Hindlimb muscle (tissue), 1 donor: ENCODE measurements around the gene CHRM2. TPM values are rescaled to one million over a fixed set of nuclear protein-coding genes. Genes with fewer than 3 reads are reported as not detected.
"Not testable (repeated sequence)": the region's sequence is repeated elsewhere in the genome, so short reads cannot be mapped to it uniquely, and the experiment has no call there.

ENCODE experiments used
- DNase-seq: peaks from one replicate; pipeline ENCODE4 v3.0.0-alpha.2; 2013
- polyA plus RNA-seq: library from polyadenylated mRNA; unstranded; fragments of 120-200 nt; gene quantifications from one replicate; pipeline ENCODE4 v1.2.1, GENCODE V29; 2013; ENCODE audit not compliant: insufficient read length

CHRM2 gene
- 0.12 TPM for polyA plus RNA-seq

GRCh38 chr7:136868496-136869000 is at the start of gene CHRM2:
Gene CHRM2 (plus strand): TSS chr7:136868652. CDS start chr7:137014866, 146,214 bp downstream.
- no peak for DNase-seq

- DNase-seq = not testable (repeated sequence)
These were observed 37.1 kb upstream of the CHRM2 start for GRCh38 chr7:136831398-136831797.

GRCh38 chr7:136845899-136846465 is 22.5 kb upstream of the CHRM2 start:
- DNase-seq = no peak

DNA sequence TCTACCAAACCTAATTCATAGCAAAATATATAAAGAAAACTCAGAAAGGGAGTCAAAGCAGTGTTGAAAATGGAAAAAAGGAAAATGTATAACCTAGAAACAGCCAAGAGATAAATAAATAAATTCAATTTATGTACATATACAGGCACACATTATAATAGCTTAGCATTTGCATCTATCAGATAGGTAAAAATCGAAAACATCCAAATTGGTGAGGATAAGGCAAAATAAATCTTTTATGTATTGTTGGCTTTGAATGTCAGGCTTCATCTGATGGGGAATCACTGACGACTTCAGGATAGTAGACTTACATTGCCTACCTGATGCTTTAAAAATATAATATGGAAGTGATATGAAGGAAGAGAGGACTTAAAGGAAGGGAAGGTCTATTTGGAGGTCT is 20.6 kb upstream of the CHRM2 start:
- no peak for DNase-seq

- no peak for DNase-seq
These were observed 14.8 kb upstream of the CHRM2 start for GRCh38 chr7:136853654-136854053.

DNA sequence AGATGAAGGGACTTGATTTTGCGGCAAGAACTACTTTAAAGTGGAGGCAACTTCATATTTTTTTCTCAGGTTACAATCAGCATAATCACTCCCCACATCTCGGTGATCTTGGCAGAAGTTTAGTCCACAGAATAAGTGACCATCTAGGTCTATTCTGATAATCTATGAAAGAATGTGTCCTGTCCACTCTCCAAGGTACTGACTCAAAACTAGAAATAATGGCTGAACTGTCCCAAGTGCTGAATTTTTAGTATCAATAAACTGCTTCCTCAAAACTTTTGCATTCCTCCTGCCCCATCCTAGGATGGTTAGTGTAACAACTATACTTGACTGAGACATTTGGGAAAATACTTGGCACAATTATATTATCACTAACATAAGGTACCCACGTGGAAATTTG is 10.9 kb upstream of the CHRM2 start:
- DNase-seq = no peak

- DNase-seq = no peak
These were observed 8.6 kb upstream of the CHRM2 start for GRCh38 chr7:136859803-136860202.

GRCh38 chr7:136865236-136865635 is 3.2 kb upstream of the CHRM2 start:
- no peak for DNase-seq

DNA sequence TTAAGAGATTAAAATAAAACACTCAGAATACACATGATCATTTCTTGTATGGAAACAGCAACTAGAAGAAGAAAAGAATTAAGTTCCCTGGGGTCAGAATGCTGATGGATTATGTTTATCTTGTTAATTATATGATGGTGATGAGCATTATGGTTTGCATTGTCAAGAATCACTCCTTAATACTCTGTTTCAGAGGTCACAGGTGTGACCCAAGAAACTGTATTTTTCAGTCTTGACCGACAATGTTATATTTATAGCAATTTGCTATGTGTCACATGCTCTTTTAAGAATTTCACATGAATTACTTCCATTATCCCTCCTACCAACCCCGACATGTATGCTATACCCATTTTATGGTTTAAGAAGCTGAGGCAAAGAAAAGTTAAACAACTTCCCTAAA is 2.7 kb upstream of the CHRM2 start:
- no peak for DNase-seq

DNA sequence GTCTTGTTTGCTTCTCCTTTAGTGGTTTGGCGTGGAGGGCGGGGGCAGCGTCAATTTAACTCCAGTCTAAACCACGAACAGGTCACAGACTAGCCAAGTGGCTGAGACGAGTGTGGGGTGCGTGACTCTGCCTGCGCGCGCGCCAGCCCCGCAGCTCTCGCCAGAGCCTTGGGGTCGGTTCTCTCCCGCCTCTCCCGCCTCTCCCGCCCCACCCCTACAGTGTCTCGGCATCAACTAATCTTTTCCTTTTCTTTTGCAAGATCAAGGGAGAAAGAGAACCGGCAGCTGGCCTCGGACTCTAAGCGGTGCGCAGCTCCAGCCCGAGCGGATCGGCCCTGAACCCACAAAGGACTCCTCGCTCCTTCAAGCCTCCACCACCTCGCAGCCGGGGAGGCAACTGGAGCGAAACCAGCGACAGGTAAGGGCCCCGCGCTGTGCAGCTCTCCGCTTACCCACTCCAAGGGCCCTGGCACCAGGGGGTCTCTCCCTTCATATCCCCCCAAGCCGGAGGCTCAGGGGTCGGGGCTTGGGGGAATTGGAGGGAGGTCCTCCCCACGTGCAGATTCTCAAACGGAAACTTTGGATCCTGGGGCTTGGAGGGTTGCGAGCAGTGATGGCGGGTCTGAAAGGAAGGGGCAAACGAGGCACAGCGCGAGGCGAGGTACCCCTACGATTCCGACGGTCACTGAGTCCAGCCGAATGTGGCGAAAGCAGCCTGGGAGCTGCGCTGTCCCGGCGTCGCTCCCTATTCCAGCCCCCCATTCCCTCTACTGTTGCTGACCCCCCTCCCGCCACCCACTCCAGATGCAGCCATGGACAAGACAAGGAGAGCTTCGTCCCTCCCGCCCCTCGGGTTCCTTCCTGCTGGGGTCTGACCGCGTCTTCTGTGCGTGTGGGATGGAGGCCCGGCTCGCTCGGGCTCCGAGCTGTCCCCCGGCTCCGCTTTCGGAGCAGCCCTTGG is 829 bp downstream of the CHRM2 start:
- no peak for DNase-seq

DNA sequence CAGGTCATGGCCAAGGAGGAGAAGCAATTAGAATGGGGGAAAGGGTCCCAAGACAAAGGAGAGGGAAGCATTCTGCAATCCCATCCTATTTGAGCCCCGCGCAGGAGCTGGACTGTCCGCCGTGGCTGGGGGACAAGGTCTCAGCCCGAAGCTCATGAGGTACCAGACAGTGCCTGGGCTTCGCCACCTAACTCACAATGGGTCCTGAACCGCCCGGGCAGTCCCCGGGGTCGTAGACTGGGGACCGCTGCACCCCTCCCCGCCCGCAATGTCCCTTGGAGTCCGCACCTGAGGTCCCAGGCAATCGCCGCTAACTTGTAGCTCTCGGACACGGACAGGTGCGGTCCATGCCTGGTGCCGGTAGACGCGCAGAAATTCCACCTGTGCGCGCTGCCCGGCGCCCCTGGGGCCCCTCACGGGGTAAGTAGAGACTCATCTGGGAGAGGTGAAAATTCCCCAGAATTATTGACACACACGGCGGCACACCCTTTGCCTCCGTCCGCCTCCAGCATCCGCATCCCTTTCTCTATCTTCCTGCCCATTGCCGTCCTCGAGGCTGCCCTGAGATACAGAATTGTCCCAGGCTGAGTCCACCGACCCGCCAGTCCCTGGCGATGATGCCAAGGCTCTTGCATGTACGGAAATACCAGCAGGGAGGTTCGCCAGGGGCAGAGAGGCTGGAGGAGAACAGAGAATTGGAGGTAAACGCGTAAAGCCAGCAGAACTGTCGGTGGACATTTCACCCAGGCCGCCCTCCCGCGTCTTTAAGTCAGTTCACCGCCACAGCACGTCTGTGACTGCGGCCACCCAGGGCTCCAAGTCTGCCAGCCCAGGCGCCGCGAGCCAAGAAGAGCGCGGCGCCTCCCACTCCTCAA is 1.8 kb downstream of the CHRM2 start:
- DNase-seq = no peak

DNA sequence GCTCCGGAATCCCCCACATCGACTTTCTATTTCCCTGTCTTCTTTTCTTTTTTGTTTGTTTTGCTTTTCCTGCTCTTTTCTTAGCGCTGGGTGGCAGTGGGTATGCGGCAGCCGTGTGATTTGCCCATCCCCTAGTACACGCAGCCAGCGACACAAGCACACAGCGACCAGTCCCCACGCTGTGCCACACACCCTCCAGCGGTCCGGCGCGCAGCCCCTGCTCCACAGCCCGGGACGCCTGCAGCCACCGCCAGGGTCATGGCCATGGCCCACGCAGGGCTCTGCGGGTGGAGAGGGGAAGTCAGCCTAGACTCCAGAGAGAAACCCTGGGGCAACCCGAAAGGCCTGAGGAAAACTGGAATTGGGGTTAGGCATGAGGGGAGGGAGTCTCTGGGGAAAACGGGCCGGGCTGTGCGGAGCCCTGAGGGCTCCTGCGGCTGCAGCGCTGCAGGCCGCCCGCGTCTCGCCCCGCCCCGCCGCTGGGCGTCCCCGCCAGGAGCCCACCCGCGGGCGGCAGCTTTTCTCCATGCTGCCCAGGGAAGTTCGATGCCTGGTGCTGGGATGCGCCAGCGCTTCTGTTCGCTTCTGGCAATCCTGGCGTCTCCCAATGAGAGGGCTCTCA is 2.5 kb downstream of the CHRM2 start:
- no peak for DNase-seq

DNA sequence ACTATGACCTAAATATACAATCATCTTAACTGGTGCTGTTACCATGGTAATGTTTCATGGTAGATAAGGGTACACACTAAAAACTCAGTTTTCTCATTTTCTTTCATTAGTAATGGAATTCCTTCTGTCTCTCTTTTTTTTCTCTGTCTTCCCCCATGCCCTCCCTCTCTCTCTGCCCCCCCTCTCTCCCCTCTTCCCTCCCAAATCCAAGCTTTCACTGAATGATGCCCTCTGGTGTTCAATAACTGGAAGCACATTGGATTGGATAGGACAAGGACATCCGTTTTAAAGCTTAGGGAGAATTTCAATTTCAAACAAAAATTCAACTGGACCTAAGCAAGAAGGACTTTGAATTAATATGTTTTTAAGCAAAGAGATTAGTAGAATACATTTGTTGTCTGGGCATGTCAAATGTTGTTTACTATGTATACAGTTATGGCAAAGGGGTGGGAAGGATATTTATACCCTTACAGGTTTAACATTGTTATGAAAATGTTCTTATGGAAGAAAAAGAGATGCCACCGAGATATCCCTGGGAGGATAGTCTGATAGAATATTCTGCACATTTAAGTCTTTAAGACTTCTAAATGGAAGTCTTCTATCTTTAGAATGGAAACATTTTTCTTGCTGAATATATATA is 6.1 kb downstream of the CHRM2 start:
- no peak for DNase-seq

DNA sequence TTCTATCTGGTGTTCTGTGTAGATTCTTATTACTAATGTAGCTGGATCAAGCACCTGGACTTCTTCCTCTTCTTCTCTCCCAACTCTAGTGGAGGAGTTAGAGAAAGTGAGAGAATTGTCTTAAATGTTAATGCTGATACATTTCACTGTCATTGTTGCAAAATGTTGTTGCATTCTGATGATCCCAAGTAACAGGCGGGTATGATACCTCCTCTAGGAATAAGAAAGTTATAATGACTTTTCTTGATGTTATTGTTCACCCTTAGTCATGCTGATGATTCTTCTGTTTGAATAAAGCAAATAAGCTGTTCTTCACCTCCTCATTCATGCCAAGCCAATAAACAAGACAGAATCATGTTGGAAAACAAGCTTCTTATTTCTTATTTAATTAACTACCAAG is 9.1 kb downstream of the CHRM2 start:
- DNase-seq = no peak

GRCh38 chr7:136877990-136878389 is 9.5 kb downstream of the CHRM2 start:
- no peak for DNase-seq

GRCh38 chr7:136878878-136879277 is 10.4 kb downstream of the CHRM2 start:
- no peak for DNase-seq

DNA sequence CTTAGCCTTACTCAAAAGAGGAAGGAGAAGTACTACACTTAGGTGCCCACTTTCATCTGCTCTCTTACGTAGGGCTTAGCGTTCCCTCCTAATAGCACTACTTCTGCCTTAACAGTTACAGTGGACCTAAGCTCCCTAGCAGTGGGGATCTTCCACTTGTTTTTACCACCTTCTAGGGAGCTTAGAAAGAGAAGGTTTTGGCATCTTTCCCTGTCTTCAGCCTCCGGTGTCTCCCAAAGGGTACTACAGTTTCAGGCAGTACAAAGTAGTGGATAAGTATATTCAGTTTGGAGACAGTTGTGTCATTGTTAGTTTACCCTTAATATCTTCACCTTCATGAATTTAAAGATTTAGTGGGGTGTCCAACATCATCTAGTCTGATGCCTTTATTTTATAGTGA is 14.6 kb downstream of the CHRM2 start:
- DNase-seq = no peak

GRCh38 chr7:136884492-136884891 is 16.0 kb downstream of the CHRM2 start:
- DNase-seq = no peak

- no peak for DNase-seq
These were observed 18.9 kb downstream of the CHRM2 start for GRCh38 chr7:136887317-136887716.

- no peak for DNase-seq
These were observed 21.9 kb downstream of the CHRM2 start for GRCh38 chr7:136890399-136890798.

DNA sequence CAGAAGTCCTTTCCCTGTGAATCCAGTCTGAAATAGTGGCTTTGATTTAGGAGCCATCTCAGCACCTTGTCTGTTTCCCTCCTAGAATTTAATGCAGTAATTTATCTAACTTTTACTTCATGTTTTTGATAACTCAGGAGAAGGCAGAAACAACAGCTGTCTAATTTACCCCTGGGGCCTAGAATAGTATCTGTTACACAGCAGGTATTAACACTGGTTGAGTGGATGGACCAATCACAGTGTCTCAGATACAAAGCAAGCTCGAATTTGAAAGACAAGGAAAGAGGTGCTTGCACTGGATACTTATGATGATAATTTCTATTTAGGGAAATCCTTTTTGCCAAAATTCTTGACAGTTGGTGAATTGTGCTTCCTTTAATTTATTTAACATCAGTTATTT is 23.4 kb downstream of the CHRM2 start:
- no peak for DNase-seq

DNA sequence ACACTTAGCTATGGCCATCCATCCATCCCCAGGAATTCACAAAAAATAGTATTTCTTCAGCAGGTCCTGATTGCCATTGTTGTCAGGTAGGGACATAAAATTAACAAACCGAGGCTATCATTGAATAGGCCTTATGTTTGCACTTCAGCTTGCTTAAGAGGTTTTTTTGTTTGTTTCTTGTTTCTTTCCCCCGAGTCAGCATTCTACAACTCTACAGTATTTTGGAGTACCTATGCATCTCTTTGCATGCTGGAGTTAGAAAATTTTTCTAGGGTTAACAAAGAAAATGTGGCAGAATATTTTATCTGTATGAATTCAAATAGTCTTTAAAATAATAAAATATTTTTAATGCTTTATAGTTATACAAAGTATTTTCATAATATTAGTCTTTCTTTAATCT is 26.3 kb downstream of the CHRM2 start:
- DNase-seq = no peak
